ENCODE results near the gene PAQR5.

GRCh38 chr15:69414701-69415167 lies 116.0 kb downstream of the PAQR5 start:
- TF ChIP-seq POLR2A (IDR thresholded peaks at IDR 0.05), result no peak
- TF ChIP-seq, protein P1, sequence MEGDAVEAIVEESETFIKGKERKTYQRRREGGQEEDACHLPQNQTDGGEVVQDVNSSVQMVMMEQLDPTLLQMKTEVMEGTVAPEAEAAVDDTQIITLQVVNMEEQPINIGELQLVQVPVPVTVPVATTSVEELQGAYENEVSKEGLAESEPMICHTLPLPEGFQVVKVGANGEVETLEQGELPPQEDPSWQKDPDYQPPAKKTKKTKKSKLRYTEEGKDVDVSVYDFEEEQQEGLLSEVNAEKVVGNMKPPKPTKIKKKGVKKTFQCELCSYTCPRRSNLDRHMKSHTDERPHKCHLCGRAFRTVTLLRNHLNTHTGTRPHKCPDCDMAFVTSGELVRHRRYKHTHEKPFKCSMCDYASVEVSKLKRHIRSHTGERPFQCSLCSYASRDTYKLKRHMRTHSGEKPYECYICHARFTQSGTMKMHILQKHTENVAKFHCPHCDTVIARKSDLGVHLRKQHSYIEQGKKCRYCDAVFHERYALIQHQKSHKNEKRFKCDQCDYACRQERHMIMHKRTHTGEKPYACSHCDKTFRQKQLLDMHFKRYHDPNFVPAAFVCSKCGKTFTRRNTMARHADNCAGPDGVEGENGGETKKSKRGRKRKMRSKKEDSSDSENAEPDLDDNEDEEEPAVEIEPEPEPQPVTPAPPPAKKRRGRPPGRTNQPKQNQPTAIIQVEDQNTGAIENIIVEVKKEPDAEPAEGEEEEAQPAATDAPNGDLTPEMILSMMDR (IDR thresholded peaks at IDR 0.05), result no peak

Measured in right lobe of liver (tissue), 4 donors.